Heart left ventricle (tissue), 13 donors: ENCODE results near the gene WDPCP.

Source experiments
- POLR2A ChIP-seq, 2 donors: fragments of 450-650 bp; IDR thresholded peaks; one replicate each; pipeline ENCODE4 v1.6.1; 2017; ENCODE audit warnings: antibody characterized with exemption in 2 of 2, mild to moderate bottlenecking in 2 of 2, moderate library complexity in 2 of 2
- TF ChIP-seq, protein P1 (sequence below), 12 donors: fragments of 200-600 bp; sonication (generic) in 4 of 12; IDR thresholded peaks; one replicate each; pipeline versions ENCODE4 v1.5.0 to v1.8.0; 2018 to 2022; ENCODE audit warnings: antibody characterized with exemption in 12 of 12, mild to moderate bottlenecking in 5 of 12
- donor health status: ischemic (EF 13 %, LVEDD 7.1; RV severe dilation, severe dysfunction).
- donor health status: DM: no; HTN: yes; CAD: no.
- donor health status: DM: no; HTN: no; CAD: no.
- donor health status: ischemic (EF 25% LVEDD 6.9; RV normal size, moderate dysfunction).
- donor health status: ischemic (EF 25% LVEDD 5.7; RV mildly dilated, moderate dysfunction).
- donor health status: ischemic (EF 35%, LVEDD 5.7; RV mildly dilated, moderate dysfunction).
- donor health status: nonischemic (EF 11% LVEDD 7.7; RV severe dilation, severe dysfunction).
- donor health status: DM: yes; HTN: yes; CAD: no.
- donor health status: PGD.
- donor health status: ischemic (EF 29% LVEDD 5.4; RV normal size, mild dysfunction).
- donor health status: nonischemic (EF 23%, LVEDD 6.1; RV moderate dilation, normal function).

DNA sequence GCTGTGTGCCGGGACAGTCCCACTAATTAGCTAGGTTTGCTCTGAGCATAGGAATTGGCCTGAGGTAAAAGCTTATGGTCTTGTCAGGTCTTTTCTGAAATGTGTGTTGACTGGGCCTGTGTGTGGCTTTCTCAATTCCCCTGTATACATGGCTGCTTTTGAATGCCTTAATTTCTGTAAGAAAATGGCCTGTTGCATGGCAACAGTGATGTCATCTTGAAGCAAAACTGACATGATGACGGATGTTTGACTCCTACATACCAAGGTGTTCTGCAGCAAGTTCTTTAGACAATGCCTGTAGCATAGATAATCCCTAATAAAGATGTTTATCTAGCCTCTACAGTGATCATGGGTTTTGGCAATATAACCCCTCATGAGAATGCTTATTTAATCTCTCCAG lies 339.1 kb downstream of the WDPCP start:
- TF ChIP-seq, protein P1, sequence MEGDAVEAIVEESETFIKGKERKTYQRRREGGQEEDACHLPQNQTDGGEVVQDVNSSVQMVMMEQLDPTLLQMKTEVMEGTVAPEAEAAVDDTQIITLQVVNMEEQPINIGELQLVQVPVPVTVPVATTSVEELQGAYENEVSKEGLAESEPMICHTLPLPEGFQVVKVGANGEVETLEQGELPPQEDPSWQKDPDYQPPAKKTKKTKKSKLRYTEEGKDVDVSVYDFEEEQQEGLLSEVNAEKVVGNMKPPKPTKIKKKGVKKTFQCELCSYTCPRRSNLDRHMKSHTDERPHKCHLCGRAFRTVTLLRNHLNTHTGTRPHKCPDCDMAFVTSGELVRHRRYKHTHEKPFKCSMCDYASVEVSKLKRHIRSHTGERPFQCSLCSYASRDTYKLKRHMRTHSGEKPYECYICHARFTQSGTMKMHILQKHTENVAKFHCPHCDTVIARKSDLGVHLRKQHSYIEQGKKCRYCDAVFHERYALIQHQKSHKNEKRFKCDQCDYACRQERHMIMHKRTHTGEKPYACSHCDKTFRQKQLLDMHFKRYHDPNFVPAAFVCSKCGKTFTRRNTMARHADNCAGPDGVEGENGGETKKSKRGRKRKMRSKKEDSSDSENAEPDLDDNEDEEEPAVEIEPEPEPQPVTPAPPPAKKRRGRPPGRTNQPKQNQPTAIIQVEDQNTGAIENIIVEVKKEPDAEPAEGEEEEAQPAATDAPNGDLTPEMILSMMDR (IDR thresholded peaks at IDR 0.05), result no peak
- no peak for TF ChIP-seq POLR2A (IDR thresholded peaks at IDR 0.05)
